SU-DHL-6 (cell line): Measurements from ENCODE around the gene TEX55.

Experiments
- H2AFZ ChIP-seq: fragments of 200-600 bp; sonication (generic); 2 replicates; pipeline ENCODE4 v1.6.1; 2014; ENCODE audit warnings: low read depth, mild to moderate bottlenecking, moderate library complexity, mixed read lengths, antibody characterized with exemption, low read length; ENCODE audit not compliant: severe bottlenecking
- H3F3A ChIP-seq: fragments of 200-600 bp; shearing (Covaris generic); 2 replicates; pipeline ENCODE4 v1.6.0; 2016; ENCODE audit warnings: antibody characterized with exemption, mild to moderate bottlenecking; ENCODE audit not compliant: insufficient read depth
- H3K27ac ChIP-seq: fragments of 200-600 bp; sonication (generic); 2 replicates; pipeline ENCODE4 v1.5.1; 2016; ENCODE audit warnings: low read depth, mild to moderate bottlenecking, low read length, moderate library complexity, mixed read lengths
- H3K27me3 ChIP-seq: fragments of 200-600 bp; sonication (generic), shearing (Covaris generic); 2 replicates; pipeline ENCODE4 v1.6.0; 2014; ENCODE audit warnings: mild to moderate bottlenecking, low read length
- H3K36me3 ChIP-seq: fragments of 200-600 bp; sonication (generic); 2 replicates; pipeline ENCODE4 v1.6.1; 2014; ENCODE audit warnings: mild to moderate bottlenecking, low read length, mixed read lengths
- H3K4me2 ChIP-seq: fragments of 300-600, 200-600 bp; shearing (Covaris generic), sonication (generic); 2 replicates; pipeline ENCODE4 v1.6.0; 2014; ENCODE audit warnings: low read length, low read depth, mild to moderate bottlenecking; ENCODE audit not compliant: poor library complexity, severe bottlenecking
- H3K4me3 ChIP-seq: fragments of 200-600 bp; sonication (generic); 2 replicates; pipeline ENCODE4 v1.5.1; 2014; ENCODE audit warnings: antibody characterized with exemption, low read length, mild to moderate bottlenecking, mixed read lengths; ENCODE audit not compliant: insufficient read depth, poor library complexity, severe bottlenecking
- H3K79me2 ChIP-seq: fragments of 200-600 bp; sonication (generic); 2 replicates; pipeline ENCODE4 v1.6.1; 2014; ENCODE audit warnings: mild to moderate bottlenecking, low read length, moderate library complexity; ENCODE audit not compliant: insufficient read depth
- H3K9ac ChIP-seq: fragments of 200-600 bp; sonication (generic); 2 replicates; pipeline ENCODE4 v1.7.0; 2014; ENCODE audit warnings: mild to moderate bottlenecking, low read length
- H3K9me2 ChIP-seq: fragments of 200-600 bp; sonication (generic); replicated peaks from 2 replicates; pipeline ENCODE4 v1.6.1; 2014; ENCODE audit warnings: low read length; ENCODE audit not compliant: insufficient read depth
- H3K9me3 ChIP-seq: fragments of 200-600 bp; sonication (generic); 2 replicates; pipeline ENCODE4 v1.6.1; 2014; ENCODE audit warnings: low read length, mixed read lengths; ENCODE audit not compliant: insufficient read depth
- H4K20me1 ChIP-seq: fragments of 200-600 bp; sonication (generic); 2 replicates; pipeline ENCODE4 v1.6.1; 2014; ENCODE audit warnings: low read depth, mild to moderate bottlenecking, antibody characterized with exemption, low read length, moderate library complexity, mixed read lengths
- CTCF ChIP-seq: fragments of 200-600 bp; sonication (generic); IDR thresholded peaks from one replicate; pipeline ENCODE4 v1.5.1; 2017; ENCODE audit warnings: antibody characterized with exemption, mild to moderate bottlenecking, low read length, moderate library complexity; ENCODE audit not compliant: insufficient read depth, poor library complexity, severe bottlenecking
- EZH2phosphoT487 ChIP-seq: fragments of 200-600 bp; sonication (generic), shearing (Covaris generic); conservative IDR thresholded peaks from 2 replicates; pipeline ENCODE4 v1.6.1; 2018; ENCODE audit warnings: mild to moderate bottlenecking, antibody characterized with exemption, low read length, moderate library complexity, mixed read lengths

Gene TEX55

GRCh38 chr3:119140466-119140865 lies 5.5 kb upstream of the TEX55 start:
- Histone ChIP-seq H2AFZ (no peak overlapping the region), H3K4me3 (no peak overlapping the region), H3K9me3 (no peaks in the 10 kb centered on the region)

GRCh38 chr3:119145128-119145499 lies 851 bp upstream of the TEX55 start:
- Histone ChIP-seq H3K27me3 (no peaks in the 10 kb centered on the region), H3K9ac (no peak overlapping the region), H3K4me3 (no peak overlapping the region), H3K4me2 (no peak overlapping the region), H3K79me2 (no peaks in the 10 kb centered on the region), H3K36me3 (no peaks in the 10 kb centered on the region), H3K9me2 (no peaks in the 10 kb centered on the region), H2AFZ (no peak overlapping the region), H3K9me3 (no peaks in the 10 kb centered on the region), H3K27ac (no peak overlapping the region), H3F3A (no peaks in the 10 kb centered on the region), H4K20me1 (no peaks in the 10 kb centered on the region)
- TF ChIP-seq CTCF, result no peak
- no peak for TF ChIP-seq EZH2phosphoT487

More at GRCh38 chr3:119140466-119140865, 5.5 kb upstream of the TEX55 start:
- no peak overlapping the region for H3K27ac ChIP-seq
- TF ChIP-seq EZH2phosphoT487 (no peak), CTCF (no peak)
- H3K36me3 ChIP-seq, result no peaks in the 10 kb centered on the region
- no peak overlapping the region for H3K9ac ChIP-seq
- no peak overlapping the region for H3K4me2 ChIP-seq
- H3K79me2 ChIP-seq, result no peaks in the 10 kb centered on the region
- H3F3A ChIP-seq, result no peaks in the 10 kb centered on the region
- no peaks in the 10 kb centered on the region for H3K9me2 ChIP-seq
- no peaks in the 10 kb centered on the region for H3K27me3 ChIP-seq
- H4K20me1 ChIP-seq, result no peaks in the 10 kb centered on the region

- Histone ChIP-seq H2AFZ (no peak overlapping the region), H3K9ac (no peak overlapping the region), H4K20me1 (no peaks in the 10 kb centered on the region), H3K27ac (no peak overlapping the region), H3F3A (no peaks in the 10 kb centered on the region), H3K79me2 (no peaks in the 10 kb centered on the region), H3K9me3 (no peaks in the 10 kb centered on the region), H3K27me3 (no peaks in the 10 kb centered on the region), H3K4me2 (no peak overlapping the region), H3K9me2 (no peaks in the 10 kb centered on the region), H3K36me3 (no peaks in the 10 kb centered on the region), H3K4me3 (no peak overlapping the region)
- TF ChIP-seq CTCF, result no peak
- TF ChIP-seq EZH2phosphoT487, result no peak
Measured at GRCh38 chr3:119146578-119147375, 812 bp downstream of the TEX55 start.
